ENCODE data around the gene HTT-AS. TPM values are rescaled to one million over a fixed set of nuclear protein-coding genes. Genes with fewer than 3 reads are reported as not detected.
A peak's percentile ranks its signal among the peaks of the same experiment; 100 is the strongest.

HTT-AS gene
- total RNA-seq: not detected

DNA sequence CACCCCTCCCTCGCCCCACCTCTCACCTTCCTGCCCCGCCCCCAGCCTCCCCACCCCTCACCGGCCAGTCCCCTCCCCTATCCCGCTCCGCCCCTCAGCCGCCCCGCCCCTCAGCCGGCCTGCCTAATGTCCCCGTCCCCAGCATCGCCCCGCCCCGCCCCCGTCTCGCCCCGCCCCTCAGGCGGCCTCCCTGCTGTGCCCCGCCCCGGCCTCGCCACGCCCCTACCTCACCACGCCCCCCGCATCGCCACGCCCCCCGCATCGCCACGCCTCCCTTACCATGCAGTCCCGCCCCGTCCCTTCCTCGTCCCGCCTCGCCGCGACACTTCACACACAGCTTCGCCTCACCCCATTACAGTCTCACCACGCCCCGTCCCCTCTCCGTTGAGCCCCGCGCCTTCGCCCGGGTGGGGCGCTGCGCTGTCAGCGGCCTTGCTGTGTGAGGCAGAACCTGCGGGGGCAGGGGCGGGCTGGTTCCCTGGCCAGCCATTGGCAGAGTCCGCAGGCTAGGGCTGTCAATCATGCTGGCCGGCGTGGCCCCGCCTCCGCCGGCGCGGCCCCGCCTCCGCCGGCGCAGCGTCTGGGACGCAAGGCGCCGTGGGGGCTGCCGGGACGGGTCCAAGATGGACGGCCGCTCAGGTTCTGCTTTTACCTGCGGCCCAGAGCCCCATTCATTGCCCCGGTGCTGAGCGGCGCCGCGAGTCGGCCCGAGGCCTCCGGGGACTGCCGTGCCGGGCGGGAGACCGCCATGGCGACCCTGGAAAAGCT, at the start of gene HTT-AS, which contains the start of gene HTT:
Gene HTT-AS, minus strand, starts transcription at position 461 of the 768 bp plus-strand sequence.
Gene HTT, plus strand, starts transcription at position 604 of the 768 bp plus-strand sequence. Its CDS starts 145 bp downstream, at position 749.
- TF ChIP-seq POLR2A (IDR thresholded peaks at IDR 0.05): peak; percentile 43 to 75
- TF ChIP-seq, protein P1, sequence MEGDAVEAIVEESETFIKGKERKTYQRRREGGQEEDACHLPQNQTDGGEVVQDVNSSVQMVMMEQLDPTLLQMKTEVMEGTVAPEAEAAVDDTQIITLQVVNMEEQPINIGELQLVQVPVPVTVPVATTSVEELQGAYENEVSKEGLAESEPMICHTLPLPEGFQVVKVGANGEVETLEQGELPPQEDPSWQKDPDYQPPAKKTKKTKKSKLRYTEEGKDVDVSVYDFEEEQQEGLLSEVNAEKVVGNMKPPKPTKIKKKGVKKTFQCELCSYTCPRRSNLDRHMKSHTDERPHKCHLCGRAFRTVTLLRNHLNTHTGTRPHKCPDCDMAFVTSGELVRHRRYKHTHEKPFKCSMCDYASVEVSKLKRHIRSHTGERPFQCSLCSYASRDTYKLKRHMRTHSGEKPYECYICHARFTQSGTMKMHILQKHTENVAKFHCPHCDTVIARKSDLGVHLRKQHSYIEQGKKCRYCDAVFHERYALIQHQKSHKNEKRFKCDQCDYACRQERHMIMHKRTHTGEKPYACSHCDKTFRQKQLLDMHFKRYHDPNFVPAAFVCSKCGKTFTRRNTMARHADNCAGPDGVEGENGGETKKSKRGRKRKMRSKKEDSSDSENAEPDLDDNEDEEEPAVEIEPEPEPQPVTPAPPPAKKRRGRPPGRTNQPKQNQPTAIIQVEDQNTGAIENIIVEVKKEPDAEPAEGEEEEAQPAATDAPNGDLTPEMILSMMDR (IDR thresholded peaks at IDR 0.05): peak in 3 of 5 experiments; percentile 21 to 39 (median 37)
- TF ChIP-seq EP300 (IDR thresholded peaks at IDR 0.05): peak in 1 of 2 donors; percentile 77
- Histone ChIP-seq H3K4me1 (peaks cover 0 to 45% (median 19%) of the 10 kb centered on the region in 4 donors), H3K4me3 (peak within 1 kb of the TSS; percentile 66 to 94 (median 92)), H3K36me3 (peaks cover 0 to 3% (median 0%) of the 10 kb centered on the region in 3 donors), H3K27me3 (no peaks in the 10 kb centered on the region), H3K27ac (peak within 1 kb of the TSS; percentile 86 to 93 (median 90)), H3K9me3 (no peaks in the 10 kb centered on the region)
- WGBS, 2 donors: 0 to 1% methylated on average over 7 to 38 of the region's 81 CpGs
- DNase-seq (ENCODE audit: low spot score in 2 of 2): peak; percentile 96

DNA sequence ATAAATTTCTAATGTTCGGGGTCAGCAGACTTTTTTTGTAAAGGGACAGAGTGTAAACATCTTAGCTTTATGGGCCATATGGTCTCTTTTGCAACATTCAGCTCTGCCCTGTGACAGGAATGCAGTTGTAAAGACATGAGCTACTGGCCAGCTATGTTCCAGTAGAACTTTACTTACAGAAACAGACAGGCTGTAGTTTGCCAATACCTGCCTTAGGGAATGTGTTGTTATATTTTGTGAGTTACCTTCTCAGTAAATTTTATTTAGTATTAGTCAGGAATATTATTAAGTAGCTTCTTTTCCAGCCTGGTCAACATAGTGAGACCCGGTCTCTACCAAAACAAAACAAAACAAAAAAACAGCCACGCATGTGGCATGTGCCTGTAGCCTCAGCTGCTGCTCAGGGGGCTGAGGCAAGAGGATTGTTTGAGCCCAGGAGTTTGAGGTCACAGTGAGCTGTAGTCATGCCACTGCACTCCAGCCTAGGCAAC, 48.9 kb upstream of the HTT-AS start:
- Histone ChIP-seq H3K9me3 (no peaks in the 10 kb centered on the region), H3K4me1 (peaks cover 0 to 26% (median 7%) of the 10 kb centered on the region in 4 donors), H3K4me3 (no peak overlapping the region), H3K27ac (peak overlapping the region; percentile 32 to 74 (median 57)), H3K27me3 (no peaks in the 10 kb centered on the region), H3K36me3 (peaks cover 0 to 60% (median 16%) of the 10 kb centered on the region in 3 donors)
- WGBS, 2 donors: 33 to 46% methylated on average over 3 of the region's 3 CpGs
- no peak for TF ChIP-seq EP300 (IDR thresholded peaks at IDR 0.05)
- no peak for TF ChIP-seq POLR2A (IDR thresholded peaks at IDR 0.05)
- TF ChIP-seq, protein P1 (IDR thresholded peaks at IDR 0.05): no peak
- DNase-seq (ENCODE audit: low spot score in 2 of 2): no peak

DNA sequence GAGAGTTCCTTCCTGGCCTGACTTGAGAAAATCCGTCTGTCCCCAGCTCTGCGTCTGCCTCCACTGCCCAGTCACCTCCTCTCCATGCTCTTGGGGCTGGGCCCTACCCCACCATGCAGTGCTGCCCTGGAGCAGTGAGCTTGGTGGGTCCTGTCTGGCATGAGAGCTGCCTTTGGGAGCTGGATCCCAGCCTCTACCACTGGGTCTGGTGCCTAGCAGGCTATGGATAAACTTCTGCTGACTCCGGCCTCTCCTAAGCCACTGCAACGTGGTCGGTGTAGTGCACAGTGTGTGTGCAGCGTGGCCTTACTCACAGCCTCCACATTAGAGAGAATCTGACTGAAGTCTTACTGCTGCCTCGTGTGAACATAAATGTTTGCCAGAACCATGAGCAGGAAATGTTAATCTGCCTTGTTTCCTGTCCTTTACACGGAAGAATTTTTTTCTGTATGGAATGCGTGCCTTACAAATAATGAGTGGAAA, 47.8 kb upstream of the HTT-AS start:
- Histone ChIP-seq H3K9me3 (no peaks in the 10 kb centered on the region), H3K36me3 (peaks cover 0 to 58% (median 13%) of the 10 kb centered on the region in 3 donors), H3K27ac (peak overlapping the region in 3 of 4 donors; percentile 61 to 74 (median 71)), H3K4me3 (no peak overlapping the region), H3K4me1 (peaks cover 0 to 26% (median 7%) of the 10 kb centered on the region in 4 donors), H3K27me3 (no peaks in the 10 kb centered on the region)
- WGBS, 2 donors: 35 to 39% methylated on average over 9 of the region's 9 CpGs
- TF ChIP-seq, protein P1 (IDR thresholded peaks at IDR 0.05): no peak
- TF ChIP-seq EP300 (IDR thresholded peaks at IDR 0.05): peak in 1 of 2 donors; percentile 12
- DNase-seq (ENCODE audit: low spot score in 2 of 2): no peak

DNA sequence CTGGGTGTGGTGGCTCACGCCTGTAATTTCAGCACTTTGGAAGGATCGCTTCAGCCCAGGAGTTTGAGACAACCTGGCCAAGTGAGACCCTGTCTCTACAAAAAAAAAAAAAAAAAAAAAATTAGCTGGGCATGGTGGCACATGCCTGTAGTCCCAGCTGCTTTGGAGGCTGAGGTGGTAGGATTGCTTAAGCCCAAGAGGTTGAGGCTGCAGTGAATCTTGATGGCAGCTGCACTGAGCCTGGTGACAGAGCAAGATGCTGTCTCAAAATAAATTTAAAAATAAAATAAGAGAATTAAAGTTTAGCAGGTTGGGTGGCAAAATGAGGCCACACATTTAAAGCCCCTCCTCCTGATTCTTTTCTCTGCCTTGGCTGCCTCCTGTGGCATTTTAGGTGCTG, 47.3 kb upstream of the HTT-AS start:
- Histone ChIP-seq H3K4me1 (peaks cover 0 to 29% (median 7%) of the 10 kb centered on the region in 4 donors), H3K36me3 (peaks cover 0 to 57% (median 8%) of the 10 kb centered on the region in 3 donors), H3K9me3 (no peaks in the 10 kb centered on the region), H3K27ac (peak overlapping the region in 3 of 4 donors; percentile 61 to 74 (median 71)), H3K27me3 (no peaks in the 10 kb centered on the region), H3K4me3 (no peak overlapping the region)
- TF ChIP-seq POLR2A (IDR thresholded peaks at IDR 0.05) (no peak), EP300 (IDR thresholded peaks at IDR 0.05) (no peak)
- TF ChIP-seq, protein P1 (IDR thresholded peaks at IDR 0.05): no peak
- no peak for DNase-seq (ENCODE audit: low spot score in 2 of 2)
- WGBS, 2 donors: 91 to 98% methylated on average over 2 of the region's 2 CpGs

DNA sequence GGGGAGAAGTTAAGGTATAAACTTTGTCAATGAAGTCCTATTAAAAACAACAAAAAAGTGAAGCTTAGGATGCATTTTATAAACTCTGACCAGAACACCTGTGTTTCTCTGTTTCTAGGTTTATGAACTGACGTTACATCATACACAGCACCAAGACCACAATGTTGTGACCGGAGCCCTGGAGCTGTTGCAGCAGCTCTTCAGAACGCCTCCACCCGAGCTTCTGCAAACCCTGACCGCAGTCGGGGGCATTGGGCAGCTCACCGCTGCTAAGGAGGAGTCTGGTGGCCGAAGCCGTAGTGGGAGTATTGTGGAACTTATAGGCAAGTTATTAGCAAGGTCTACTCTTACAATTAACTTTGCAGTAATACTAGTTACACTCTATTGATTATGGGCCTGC, 46.8 kb upstream of the HTT-AS start:
- no peak for TF ChIP-seq POLR2A (IDR thresholded peaks at IDR 0.05)
- no peak for TF ChIP-seq EP300 (IDR thresholded peaks at IDR 0.05)
- TF ChIP-seq, protein P1 (IDR thresholded peaks at IDR 0.05): no peak
- DNase-seq (ENCODE audit: low spot score in 2 of 2): no peak
- Histone ChIP-seq H3K4me3 (no peak overlapping the region), H3K4me1 (peaks cover 0 to 32% (median 7%) of the 10 kb centered on the region in 4 donors), H3K9me3 (no peaks in the 10 kb centered on the region), H3K27ac (no peak overlapping the region), H3K36me3 (peaks cover 0 to 59% (median 9%) of the 10 kb centered on the region in 3 donors), H3K27me3 (no peaks in the 10 kb centered on the region)
- WGBS, 2 donors: 91 to 93% methylated on average over 9 of the region's 9 CpGs

Data from tibial nerve (tissue), 4 donors.